Mesendoderm (in vitro differentiated cells): Measurements from ENCODE around the gene RBM24.

ENCODE experiments used
- DNase-seq: peaks from one replicate; pipeline ENCODE4 v3.0.0; 2013
- H2AK5ac ChIP-seq: 2 replicates; pipeline ENCODE4 v1.6.1; 2013; ENCODE audit warnings: low read length, inconsistent platforms
- H2BK120ac ChIP-seq: 2 replicates; pipeline ENCODE4 v1.6.1; 2013; ENCODE audit warnings: low read depth, mild to moderate bottlenecking, low read length, moderate library complexity, mixed read lengths
- H2BK15ac ChIP-seq: replicated peaks from 2 replicates; pipeline ENCODE4 v1.6.1; 2013; ENCODE audit warnings: low read depth, mild to moderate bottlenecking, moderate library complexity
- H2BK5ac ChIP-seq: 2 replicates; pipeline ENCODE4 v1.6.1; 2013; ENCODE audit warnings: low read length, inconsistent platforms
- H3K18ac ChIP-seq: 2 replicates; pipeline ENCODE4 v1.6.1; 2013; ENCODE audit warnings: mild to moderate bottlenecking, low read length, mixed read lengths
- H3K23ac ChIP-seq: one replicate; pipeline ENCODE4 v1.6.1; 2013; ENCODE audit warnings: low read length
- H3K27ac ChIP-seq: 2 replicates; pipeline ENCODE4 v1.5.1; 2013; ENCODE audit warnings: low read depth, mild to moderate bottlenecking, inconsistent platforms, low read length, moderate library complexity
- H3K27me3 ChIP-seq: 2 replicates; pipeline ENCODE4 v1.6.1; 2013; ENCODE audit warnings: low read length, control low read depth, mild to moderate bottlenecking, inconsistent platforms; ENCODE audit not compliant: insufficient read depth, poor library complexity
- H3K36me3 ChIP-seq: 2 replicates; pipeline ENCODE4 v1.6.1; 2013; ENCODE audit warnings: low read length, inconsistent platforms; ENCODE audit not compliant: control insufficient read depth, insufficient read depth
- H3K4ac ChIP-seq: one replicate; pipeline ENCODE4 v1.6.1; 2013; ENCODE audit warnings: low read depth, mild to moderate bottlenecking, low read length, moderate library complexity
- H3K4me1 ChIP-seq: 2 replicates; pipeline ENCODE4 v1.6.1; 2013; ENCODE audit warnings: low read depth, low read length, inconsistent platforms; ENCODE audit not compliant: control insufficient read depth
- H3K4me2 ChIP-seq: 2 replicates; pipeline ENCODE4 v1.6.1; 2013; ENCODE audit warnings: low read length
- H3K4me3 ChIP-seq: 2 replicates; pipeline ENCODE4 v1.5.1; 2013; ENCODE audit warnings: mild to moderate bottlenecking, low read length
- H3K56ac ChIP-seq: one replicate; pipeline ENCODE4 v1.6.1; 2013; ENCODE audit warnings: low read length
- H3K79me1 ChIP-seq: 2 replicates; pipeline ENCODE4 v1.6.1; 2013; ENCODE audit warnings: low read length, inconsistent platforms
- H3K79me2 ChIP-seq: 2 replicates; pipeline ENCODE4 v1.6.1; 2013; ENCODE audit warnings: mild to moderate bottlenecking, low read length; ENCODE audit not compliant: control insufficient read depth, insufficient read depth
- H3K9ac ChIP-seq: 2 replicates; pipeline ENCODE4 v1.6.1; 2013; ENCODE audit warnings: low read length, inconsistent platforms
- H4K5ac ChIP-seq: one replicate; pipeline ENCODE4 v1.6.1; 2013; ENCODE audit warnings: low read length
- H4K8ac ChIP-seq: one replicate; pipeline ENCODE4 v1.6.1; 2013; ENCODE audit warnings: low read depth, mild to moderate bottlenecking, control low read depth, low read length, moderate library complexity
- WGBS: extraction: QIAGEN DNeasy Blood & Tissue Kit; methylation state at CpG from one replicate; pipeline ENCODE4 v1.1.7; 2013; ENCODE audit warnings: low lambda C conversion rate, missing lambda C conversion rate; ENCODE audit not compliant: insufficient coverage; ENCODE audit errors: extremely low coverage; 5-methylcytosine and 5-hydroxymethylcytosine counted together

Gene RBM24

GRCh38 chr6:17336425-17336824, 55.3 kb downstream of the RBM24 start:
- Histone ChIP-seq H3K27me3 (no peaks in the 10 kb centered on the region), H4K5ac (no peak overlapping the region), H3K27ac (no peak overlapping the region), H3K23ac (no peak overlapping the region), H2BK15ac (no peak overlapping the region), H3K79me1 (no peaks in the 10 kb centered on the region), H3K4me2 (no peak overlapping the region), H3K4me1 (no peaks in the 10 kb centered on the region), H3K9ac (no peak overlapping the region), H3K36me3 (no peaks in the 10 kb centered on the region), H2BK120ac (no peak overlapping the region), H4K8ac (no peak overlapping the region), H2BK5ac (no peak overlapping the region), H3K56ac (no peak overlapping the region), H3K18ac (no peak overlapping the region), H3K4ac (no peak overlapping the region), H3K4me3 (no peak overlapping the region), H2AK5ac (no peak overlapping the region), H3K79me2 (no peaks in the 10 kb centered on the region)
- DNase-seq, result no peak
- no CpG with 5 or more reads among the region's 2 CpGs for WGBS

GRCh38 chr6:17339308-17339670, 58.1 kb downstream of the RBM24 start:
- Histone ChIP-seq H2AK5ac (no peak overlapping the region), H3K4me3 (no peak overlapping the region), H4K8ac (no peak overlapping the region), H2BK15ac (no peak overlapping the region), H3K9ac (no peak overlapping the region), H3K79me2 (no peaks in the 10 kb centered on the region), H3K23ac (no peak overlapping the region), H3K36me3 (no peaks in the 10 kb centered on the region), H4K5ac (no peak overlapping the region), H3K4me1 (no peaks in the 10 kb centered on the region), H3K27ac (no peak overlapping the region), H3K27me3 (no peaks in the 10 kb centered on the region), H3K4me2 (no peak overlapping the region), H3K56ac (no peak overlapping the region), H2BK120ac (no peak overlapping the region), H3K18ac (no peak overlapping the region), H3K79me1 (no peaks in the 10 kb centered on the region), H3K4ac (no peak overlapping the region), H2BK5ac (no peak overlapping the region)
- DNase-seq, result no peak
- WGBS, result no CpG with 5 or more reads among the region's 2 CpGs

- no peak overlapping the region for H3K4me3 ChIP-seq
- H3K27me3 ChIP-seq, result no peaks in the 10 kb centered on the region
- H4K8ac ChIP-seq, result no peak overlapping the region
- no peaks in the 10 kb centered on the region for H3K79me2 ChIP-seq
- H3K36me3 ChIP-seq, result no peaks in the 10 kb centered on the region
- H3K4me1 ChIP-seq, result no peaks in the 10 kb centered on the region
- H4K5ac ChIP-seq, result no peak overlapping the region
- no peak overlapping the region for H3K9ac ChIP-seq
- H2BK5ac ChIP-seq, result no peak overlapping the region
- no CpG with 5 or more reads among the region's 7 CpGs for WGBS
- no peak overlapping the region for H2BK15ac ChIP-seq
- no peak overlapping the region for H3K23ac ChIP-seq
- H3K79me1 ChIP-seq, result no peaks in the 10 kb centered on the region
- H3K4me2 ChIP-seq, result no peak overlapping the region
- no peak overlapping the region for H3K27ac ChIP-seq
- no peak for DNase-seq
- no peak overlapping the region for H3K18ac ChIP-seq
- H2AK5ac ChIP-seq, result no peak overlapping the region
- H2BK120ac ChIP-seq, result no peak overlapping the region
- no peak overlapping the region for H3K56ac ChIP-seq
- H3K4ac ChIP-seq, result no peak overlapping the region
These were observed 60.1 kb downstream of the RBM24 start for GRCh38 chr6:17341117-17341805.

- no peak overlapping the region for H2BK120ac ChIP-seq
- no peak overlapping the region for H3K4me3 ChIP-seq
- no peaks in the 10 kb centered on the region for H3K27me3 ChIP-seq
- no peak overlapping the region for H3K56ac ChIP-seq
- H4K5ac ChIP-seq, result no peak overlapping the region
- H2BK15ac ChIP-seq, result no peak overlapping the region
- no peak overlapping the region for H3K4ac ChIP-seq
- no peak for DNase-seq
- no peaks in the 10 kb centered on the region for H3K79me2 ChIP-seq
- no peak overlapping the region for H3K27ac ChIP-seq
- H3K4me2 ChIP-seq, result no peak overlapping the region
- H2AK5ac ChIP-seq, result no peak overlapping the region
- no peaks in the 10 kb centered on the region for H3K4me1 ChIP-seq
- no peak overlapping the region for H4K8ac ChIP-seq
- H3K18ac ChIP-seq, result no peak overlapping the region
- H3K79me1 ChIP-seq, result no peaks in the 10 kb centered on the region
- no peak overlapping the region for H3K23ac ChIP-seq
- H2BK5ac ChIP-seq, result no peak overlapping the region
- H3K9ac ChIP-seq, result no peak overlapping the region
- H3K36me3 ChIP-seq, result no peaks in the 10 kb centered on the region
- WGBS, result no CpG with 5 or more reads among the region's 3 CpGs
These were observed 60.7 kb downstream of the RBM24 start for GRCh38 chr6:17341891-17342290.

- Histone ChIP-seq H3K4me2 (no peak overlapping the region), H3K79me2 (no peaks in the 10 kb centered on the region), H2AK5ac (no peak overlapping the region), H3K56ac (no peak overlapping the region), H2BK15ac (no peak overlapping the region), H3K18ac (no peak overlapping the region), H3K36me3 (no peaks in the 10 kb centered on the region), H3K27ac (no peak overlapping the region), H4K8ac (no peak overlapping the region), H3K9ac (no peak overlapping the region), H2BK5ac (no peak overlapping the region), H3K79me1 (no peaks in the 10 kb centered on the region), H3K27me3 (no peaks in the 10 kb centered on the region), H3K23ac (no peak overlapping the region), H2BK120ac (no peak overlapping the region), H3K4me3 (no peak overlapping the region), H4K5ac (no peak overlapping the region), H3K4me1 (no peaks in the 10 kb centered on the region), H3K4ac (no peak overlapping the region)
- no CpG with 5 or more reads among the region's 2 CpGs for WGBS
- no peak for DNase-seq
These were observed 62.1 kb downstream of the RBM24 start for GRCh38 chr6:17343215-17343614.
